Cardiac muscle cell (in vitro differentiated cells and primary cell): ENCODE data around the gene CMAS. TPM values are rescaled to one million over a fixed set of nuclear protein-coding genes. Genes with fewer than 3 reads are reported as not detected.
"Not testable (repeated sequence)": the region's sequence is repeated elsewhere in the genome, so short reads cannot be mapped to it uniquely, and the experiment has no call there.

Source experiments
- DNase-seq, 2 donors: peaks; one replicate each; pipeline versions ENCODE4 v3.0.0 to v3.0.0-alpha.2; 2010 to 2017; ENCODE audit warnings: low read depth in 1 of 2, low spot score in 1 of 2
- H3K27ac ChIP-seq: fragments of 200-600 bp; sonication (generic); 2 replicates; pipeline ENCODE4 v1.5.1; 2016
- H3K27me3 ChIP-seq: fragments of 200-600 bp; sonication (generic); 2 replicates; pipeline ENCODE4 v1.6.0; 2016; ENCODE audit warnings: control low read depth
- H3K36me3 ChIP-seq: fragments of 200-600 bp; sonication (generic); 2 replicates; pipeline ENCODE4 v1.5.1; 2016; ENCODE audit warnings: control low read depth
- H3K4me1 ChIP-seq: fragments of 200-600 bp; sonication (generic); 2 replicates; pipeline ENCODE4 v1.8.1; 2017; ENCODE audit warnings: low read depth, mild to moderate bottlenecking, mixed run types
- H3K4me3 ChIP-seq: fragments of 200-600 bp; sonication (generic); 2 replicates; pipeline ENCODE4 v1.5.1; 2016; ENCODE audit warnings: mild to moderate bottlenecking
- H3K9me3 ChIP-seq: fragments of 200-600 bp; sonication (generic); 2 replicates; pipeline ENCODE4 v1.5.1; 2017; ENCODE audit warnings: low read depth, mild to moderate bottlenecking, control low read depth
- CTCF ChIP-seq: IDR thresholded peaks from 2 replicates; pipeline ENCODE4 v1.5.1; 2012; ENCODE audit warnings: low read depth, mild to moderate bottlenecking, low read length
- polyA plus RNA-seq: library from polyadenylated mRNA; unstranded; fragments of >200 nt; fragmentation: Nextera tagmentation; extraction: Ambion mirVana; gene quantifications from 2 replicates; pipeline ENCODE4 v1.2.1, GENCODE V29; 2016
- total RNA-seq: library from RNA; depleted of rRNA; stranded (reverse); fragments of >200 nt; gene quantifications from 2 replicates; pipeline ENCODE4 v1.2.3, GENCODE V29; 2016

Gene CMAS
- total RNA-seq = 26.1 and 32.7 TPM in 2 replicates
- polyA plus RNA-seq = 76.0 and 82.7 TPM in 2 replicates

- peak; percentile 79 to 87 for DNase-seq
- H3K27me3 ChIP-seq = no peaks in the 10 kb centered on the region
- no peaks in the 10 kb centered on the region for H3K9me3 ChIP-seq
- TF ChIP-seq CTCF = no peak
- H3K27ac ChIP-seq = peak within 1 kb of the TSS; percentile 76
- no peaks in the 10 kb centered on the region for H3K4me1 ChIP-seq
- H3K36me3 ChIP-seq = no peaks in the 10 kb centered on the region
- H3K4me3 ChIP-seq = peak within 1 kb of the TSS; percentile 87
Observed at GRCh38 chr12:22046090-22046967, at the start of gene CMAS. CMAS (plus strand) TSS chr12:22046218; CDS start chr12:22046304, 86 bp downstream.

- no peak for TF ChIP-seq CTCF
- Histone ChIP-seq H3K36me3 (no peaks in the 10 kb centered on the region), H3K4me3 (no peak overlapping the region), H3K9me3 (no peaks in the 10 kb centered on the region), H3K27ac (no peak overlapping the region), H3K4me1 (no peaks in the 10 kb centered on the region), H3K27me3 (no peaks in the 10 kb centered on the region)
- DNase-seq = no peak
Observed at GRCh38 chr12:21998295-21998694, 47.7 kb upstream of the CMAS start.

DNA sequence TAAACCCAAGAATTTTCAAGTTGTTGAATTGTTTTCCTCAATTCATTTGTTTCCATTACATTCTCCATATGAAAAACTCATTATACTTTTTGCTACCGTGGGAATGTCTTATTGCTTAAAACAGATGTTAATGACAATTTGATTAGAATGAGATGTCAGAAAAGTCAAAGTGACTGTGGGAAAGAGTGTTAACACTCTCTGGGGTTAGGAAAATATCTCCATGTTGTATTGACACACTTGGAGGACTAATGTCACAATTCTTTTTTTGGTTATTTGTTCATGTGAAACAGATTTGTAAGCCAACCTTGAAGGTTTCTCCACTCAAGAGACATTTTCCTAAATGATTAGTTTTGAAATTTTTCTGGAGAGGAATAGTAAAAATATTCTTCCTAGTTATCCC is 47.2 kb upstream of the CMAS start:
- Histone ChIP-seq H3K9me3 (no peaks in the 10 kb centered on the region), H3K27ac (no peak overlapping the region), H3K4me3 (no peak overlapping the region), H3K36me3 (no peaks in the 10 kb centered on the region), H3K27me3 (no peaks in the 10 kb centered on the region), H3K4me1 (no peaks in the 10 kb centered on the region)
- TF ChIP-seq CTCF = no peak
- DNase-seq = no peak

- H3K27me3 ChIP-seq = no peaks in the 10 kb centered on the region
- H3K4me1 ChIP-seq = no peaks in the 10 kb centered on the region
- H3K4me3 ChIP-seq = no peak overlapping the region
- H3K9me3 ChIP-seq = no peaks in the 10 kb centered on the region
- H3K27ac ChIP-seq = no peak overlapping the region
- TF ChIP-seq CTCF = no peak
- DNase-seq = no peak
- no peaks in the 10 kb centered on the region for H3K36me3 ChIP-seq
Observed at GRCh38 chr12:22002430-22002829, 43.6 kb upstream of the CMAS start.

- not testable (repeated sequence) for H3K36me3 ChIP-seq, H3K27ac ChIP-seq, H3K9me3 ChIP-seq, H3K4me3 ChIP-seq, H3K4me1 ChIP-seq, H3K27me3 ChIP-seq, DNase-seq
Observed at GRCh38 chr12:22007794-22008193, 38.2 kb upstream of the CMAS start.

DNA sequence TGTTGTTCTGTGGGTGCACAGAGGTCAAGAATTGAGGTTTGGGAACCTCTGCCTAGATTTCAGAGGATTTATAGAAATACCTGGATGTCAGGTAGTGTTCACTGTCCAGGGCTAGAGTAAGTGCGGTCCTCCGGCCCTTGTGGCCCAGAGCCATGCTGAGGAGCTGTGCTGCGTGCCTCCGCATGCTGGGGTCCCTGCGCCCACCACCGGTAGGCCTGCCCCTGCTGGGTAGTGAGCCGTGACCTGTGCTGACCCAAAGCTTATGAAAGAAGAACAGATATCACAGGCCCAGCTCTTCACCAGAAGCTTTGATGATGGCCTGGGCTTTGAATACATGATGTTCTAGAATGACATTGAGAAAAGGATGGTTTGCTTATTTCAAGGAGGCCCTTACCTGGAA is 37.8 kb upstream of the CMAS start:
- Histone ChIP-seq H3K27me3 (no peaks in the 10 kb centered on the region), H3K9me3 (no peaks in the 10 kb centered on the region), H3K4me3 (no peak overlapping the region), H3K27ac (no peak overlapping the region), H3K36me3 (no peaks in the 10 kb centered on the region), H3K4me1 (no peaks in the 10 kb centered on the region)
- TF ChIP-seq CTCF = no peak
- no peak for DNase-seq
